ENCODE data around the gene ATXN1.

- TF ChIP-seq CTCF (conservative IDR thresholded peaks at IDR 0.05; ENCODE audit: low read depth, low read length) (no peak), EZH2phosphoT487 (IDR thresholded peaks at IDR 0.05; ENCODE audit: borderline replicate concordance, low read length) (no peak), EZH2 (IDR thresholded peaks at IDR 0.05; ENCODE audit: low read length, unreplicated experiment) (no peak)
Measured at GRCh38 chr6:16756660-16757255, 4.5 kb downstream of the ATXN1 start.

Measured in PC-3 (cell line).